HG03457 (cell line): ENCODE data around the gene ZNF577.
"Not testable (repeated sequence)": the region's sequence is repeated elsewhere in the genome, so short reads cannot be mapped to it uniquely, and the experiment has no call there.

Source experiments
- ATAC-seq: cut with Tn5 transposase; IDR thresholded peaks from one replicate; pipeline ENCODE4 v1.9.1; 2021; ENCODE audit warnings: moderate number of reproducible peaks; ENCODE audit not compliant: unreplicated experiment

The ZNF577 gene

GRCh38 chr19:51887522-51888498 lies at the start of gene ZNF577:
Gene ZNF577 (minus strand): TSS chr19:51887951. CDS start chr19:51880382, 7,569 bp downstream.
- no peak for ATAC-seq

DNA sequence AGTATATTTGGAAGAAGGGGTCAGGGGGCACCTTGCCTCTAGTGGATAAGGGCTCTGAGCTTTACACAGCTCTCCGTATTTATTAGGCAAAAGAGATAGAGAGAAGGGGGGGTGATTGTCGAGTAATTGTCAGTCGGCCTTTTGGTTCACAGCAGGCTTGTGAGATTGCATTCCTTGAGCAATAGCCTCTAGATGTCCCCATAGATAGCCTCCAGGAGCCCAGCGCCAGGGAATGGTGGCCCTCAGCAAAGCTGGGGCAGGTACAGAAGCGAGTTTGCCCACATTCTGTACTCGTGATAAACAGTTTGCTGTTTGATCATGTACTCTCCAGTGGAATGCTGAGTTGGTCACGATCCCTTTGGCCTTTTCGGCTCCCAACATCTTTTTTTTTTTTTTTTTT lies 44.2 kb upstream of the ZNF577 start:
- no peak for ATAC-seq

- no peak for ATAC-seq
Measured at GRCh38 chr19:51927859-51928258, 40.1 kb upstream of the ZNF577 start.

GRCh38 chr19:51926784-51927741 lies 39.3 kb upstream of the ZNF577 start, which contains the start of gene ZNF613:
Gene ZNF613 (plus strand): TSS chr19:51927472. CDS start chr19:51936221, 8,749 bp downstream.
- ATAC-seq: peak; percentile 88

- ATAC-seq: no peak
Measured at GRCh38 chr19:51926426-51926783, 38.7 kb upstream of the ZNF577 start.

DNA sequence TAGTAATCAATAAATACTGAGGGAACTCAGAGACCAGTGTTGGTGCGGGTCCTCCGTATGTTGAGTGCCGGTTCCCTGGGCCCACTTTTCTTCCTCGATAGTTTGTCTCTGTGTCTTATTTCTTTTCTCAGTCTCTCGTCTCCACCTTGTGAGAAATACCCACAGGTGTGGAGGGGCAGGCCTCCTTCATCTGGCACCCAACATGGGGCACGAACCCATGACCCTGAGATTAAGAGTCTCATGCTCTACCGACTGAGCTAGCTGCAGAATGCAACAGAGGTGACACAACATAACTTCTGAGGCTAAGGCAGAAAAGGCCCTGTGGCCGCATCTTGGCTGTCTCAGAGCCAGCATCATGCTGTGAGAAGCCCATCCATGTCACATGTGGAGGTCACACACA lies 34.2 kb upstream of the ZNF577 start:
- no peak for ATAC-seq

DNA sequence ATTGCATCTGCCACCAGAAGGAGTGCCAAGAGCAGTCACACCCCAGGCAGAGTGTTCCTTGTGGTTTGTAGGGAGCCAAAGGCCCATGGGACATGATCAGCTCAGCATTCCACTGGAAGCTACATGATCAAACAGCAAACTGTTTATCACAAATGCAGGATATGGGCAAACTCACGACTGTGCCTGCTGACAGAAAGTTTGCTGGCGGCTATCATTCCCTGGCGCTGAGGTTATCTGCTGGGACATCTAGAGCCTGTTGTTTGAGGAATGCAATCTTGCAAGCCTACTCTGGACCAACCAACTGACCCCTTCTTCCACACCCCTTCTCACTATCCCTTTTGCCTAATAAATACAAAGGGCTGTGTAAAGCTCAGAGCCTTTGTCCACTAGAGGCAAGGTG lies 31.9 kb upstream of the ZNF577 start:
- ATAC-seq: no peak

- ATAC-seq: no peak
Measured at GRCh38 chr19:51916167-51916566, 28.4 kb upstream of the ZNF577 start.

DNA sequence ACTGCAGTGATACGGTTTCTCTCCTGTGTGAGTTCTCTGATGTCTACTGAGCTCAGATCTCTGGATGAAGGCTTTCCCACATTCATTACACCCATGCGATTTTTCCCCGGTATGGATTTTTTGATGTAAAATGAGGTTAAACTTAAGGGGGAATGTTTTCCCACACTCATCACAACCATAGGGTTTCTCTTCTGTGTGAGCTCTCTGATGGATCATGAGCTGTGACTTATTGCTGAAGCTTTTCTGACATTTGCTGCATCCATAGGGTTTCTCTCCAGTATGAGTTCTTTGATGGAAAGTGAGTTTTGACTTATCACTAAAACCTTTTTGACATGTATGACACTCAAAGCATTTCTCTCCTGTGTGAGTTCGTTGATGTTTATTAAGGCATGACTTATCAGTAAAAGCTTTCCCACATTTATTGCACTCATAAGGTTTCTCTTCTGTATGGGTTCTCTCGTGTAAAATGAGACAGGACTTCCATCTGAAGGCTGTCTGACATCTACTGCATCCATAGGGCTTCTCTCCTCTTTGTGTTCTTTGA lies 27.6 kb upstream of the ZNF577 start:
- no peak for ATAC-seq

DNA sequence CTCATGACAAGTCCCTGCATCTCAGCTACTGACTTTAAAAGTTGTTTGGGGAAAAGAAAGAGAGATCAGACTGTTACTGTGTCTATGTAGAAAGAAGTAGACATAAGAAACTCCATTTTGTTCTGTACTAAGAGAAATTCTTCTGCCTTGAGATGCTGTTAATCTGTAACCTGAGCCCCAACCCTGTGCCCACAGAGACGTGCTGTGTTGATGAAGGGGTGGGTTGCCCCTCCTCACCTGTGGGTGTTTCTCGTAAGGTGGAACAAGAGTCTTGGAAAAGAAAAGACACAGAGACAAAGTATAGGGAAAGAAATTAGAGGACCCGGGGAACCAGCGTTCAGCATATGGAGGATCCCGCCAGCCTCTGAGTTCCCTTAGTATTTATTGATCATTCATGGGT lies 20.2 kb upstream of the ZNF577 start:
- ATAC-seq: not testable (repeated sequence)

DNA sequence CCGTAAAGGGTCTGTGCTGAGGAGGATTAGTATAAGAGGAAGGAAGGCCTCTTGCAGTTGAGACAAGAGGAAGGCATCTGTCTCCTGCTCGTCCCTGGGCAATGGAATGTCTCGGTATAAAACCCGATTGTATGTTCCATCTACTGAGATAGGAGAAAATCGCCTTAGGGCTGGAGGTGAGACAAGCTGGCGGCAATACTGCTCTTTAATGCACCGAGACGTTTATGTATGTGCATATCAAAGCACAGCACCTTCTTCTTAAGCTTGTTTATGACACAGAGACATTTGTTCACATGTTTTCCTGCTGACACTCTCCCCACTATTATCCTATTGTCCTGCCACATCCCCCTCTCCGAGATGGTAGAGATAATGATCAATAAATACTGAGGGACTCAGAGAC lies 18.4 kb upstream of the ZNF577 start:
- ATAC-seq: not testable (repeated sequence)

DNA sequence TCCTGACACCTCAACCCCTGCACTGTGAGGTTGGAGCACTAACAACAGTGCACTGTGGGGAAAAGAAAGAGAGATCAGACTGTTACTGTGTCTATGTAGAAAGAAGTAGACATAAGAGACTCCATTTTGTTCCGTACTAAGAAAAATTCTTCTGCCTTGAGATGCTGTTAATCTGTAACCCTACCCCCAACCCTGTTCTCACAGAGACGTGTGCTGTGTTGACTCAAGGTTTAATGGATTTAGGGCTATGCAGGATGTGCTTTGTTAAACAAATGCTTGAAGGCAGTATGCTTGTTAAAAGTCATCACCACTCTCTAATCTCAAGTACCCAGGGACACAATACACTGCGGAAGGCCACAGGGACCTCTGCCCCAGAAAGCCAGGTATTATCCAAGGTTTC lies 17.9 kb upstream of the ZNF577 start:
- ATAC-seq: not testable (repeated sequence)

DNA sequence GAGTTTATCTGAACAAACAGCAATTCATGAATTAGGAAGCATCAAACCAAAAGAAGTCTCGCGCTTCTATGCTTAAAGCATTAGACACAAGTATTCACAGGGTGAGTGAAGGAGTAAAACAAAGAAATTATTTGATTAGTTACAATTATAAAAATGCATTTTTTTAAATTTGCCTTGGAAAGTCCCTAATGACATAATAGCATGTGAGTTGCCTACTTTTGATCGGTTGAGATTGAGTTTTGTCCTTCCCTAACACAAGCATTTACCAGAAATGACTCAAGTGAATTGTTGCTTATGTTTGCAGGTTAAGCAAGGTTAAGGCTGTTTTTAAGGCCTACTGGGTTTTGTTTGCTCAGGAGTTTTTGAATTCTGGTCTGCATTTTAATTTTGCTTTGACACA lies 17.5 kb upstream of the ZNF577 start:
- no peak for ATAC-seq

DNA sequence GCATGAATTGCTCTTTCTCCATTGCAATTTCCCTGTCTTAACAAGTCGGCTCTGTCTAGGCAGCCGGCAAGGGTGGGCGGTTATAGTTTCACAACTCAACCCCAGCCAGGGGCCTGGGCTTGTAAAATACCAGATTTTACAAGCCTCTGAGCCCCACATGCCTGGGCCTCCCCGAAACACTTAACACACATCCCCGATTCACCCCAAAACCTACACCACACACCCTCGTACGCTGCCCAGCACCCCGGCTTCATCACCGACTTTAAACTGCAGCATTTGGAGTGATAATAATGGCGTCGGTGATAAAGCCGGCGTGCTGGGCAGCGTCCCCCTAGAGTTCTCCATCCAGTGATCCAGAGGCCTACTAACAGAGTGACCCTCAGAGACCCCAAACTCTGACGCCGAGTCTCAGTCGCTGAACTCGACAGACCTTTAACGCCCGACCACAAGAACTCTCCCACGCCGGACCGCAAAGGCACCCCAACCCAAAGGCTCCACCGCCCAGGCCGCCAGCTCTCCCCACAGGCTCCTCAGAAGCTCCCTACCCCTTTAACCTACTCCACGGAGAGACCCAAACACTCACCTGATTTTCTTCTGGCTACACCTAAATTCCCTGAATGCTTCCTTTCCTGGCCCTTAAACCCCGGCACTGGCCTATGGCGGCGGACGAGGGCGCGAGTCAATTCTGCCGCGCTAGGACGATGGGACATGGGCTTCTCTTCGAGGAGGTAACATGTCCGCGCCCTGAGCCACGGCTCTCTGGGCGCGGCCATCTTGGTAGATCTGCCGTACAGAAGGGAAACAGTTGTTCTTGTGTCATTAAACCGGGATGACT lies 16.8 kb upstream of the ZNF577 start, which contains the start of gene ZNF649:
Gene ZNF649, minus strand, starts transcription at position 687 of the 835 bp plus-strand sequence. CDS start 4,910 bp downstream, outside the sequence.
- no peak for ATAC-seq

GRCh38 chr19:51903192-51903591 lies 15.4 kb upstream of the ZNF577 start:
- no peak for ATAC-seq

DNA sequence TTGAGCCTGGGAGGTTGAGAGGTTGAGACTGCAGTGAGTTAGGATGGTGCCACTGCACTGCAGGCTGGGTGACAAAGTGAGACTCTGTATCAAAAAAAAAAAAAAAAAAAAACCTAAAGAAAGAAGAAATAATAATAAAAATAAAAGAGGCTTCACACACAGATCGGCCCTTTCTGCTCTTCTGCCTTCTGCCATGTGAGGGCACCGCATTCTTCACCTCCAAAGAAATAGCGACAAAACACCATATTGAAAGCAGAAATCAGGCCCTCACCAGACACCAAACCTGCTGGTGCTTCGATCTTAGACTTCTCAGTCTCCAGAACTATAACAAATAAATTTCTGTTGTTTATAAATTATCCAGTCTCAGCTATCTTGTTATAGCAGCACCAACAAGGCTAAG lies 14.1 kb upstream of the ZNF577 start:
- no peak for ATAC-seq

- ATAC-seq: no peak
Measured at GRCh38 chr19:51891193-51891747, 3.5 kb upstream of the ZNF577 start.

DNA sequence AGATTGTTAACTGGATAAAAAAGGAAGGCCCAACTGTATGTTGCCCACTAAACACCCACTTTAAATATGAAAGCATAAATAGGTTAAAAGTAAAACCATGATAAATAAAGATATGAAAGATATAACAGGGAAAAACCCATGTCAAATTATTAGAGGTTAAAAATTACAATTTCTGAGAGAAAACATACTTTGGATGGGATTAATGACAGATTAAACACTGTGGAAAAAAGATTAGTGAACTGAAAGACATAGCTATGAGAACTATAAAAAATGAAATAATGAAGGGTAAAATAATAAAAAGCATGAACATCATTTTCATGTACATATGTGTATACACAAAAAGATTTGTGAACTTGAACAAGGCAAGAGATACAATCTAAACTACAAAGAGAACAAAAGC lies 2.2 kb upstream of the ZNF577 start:
- no peak for ATAC-seq

DNA sequence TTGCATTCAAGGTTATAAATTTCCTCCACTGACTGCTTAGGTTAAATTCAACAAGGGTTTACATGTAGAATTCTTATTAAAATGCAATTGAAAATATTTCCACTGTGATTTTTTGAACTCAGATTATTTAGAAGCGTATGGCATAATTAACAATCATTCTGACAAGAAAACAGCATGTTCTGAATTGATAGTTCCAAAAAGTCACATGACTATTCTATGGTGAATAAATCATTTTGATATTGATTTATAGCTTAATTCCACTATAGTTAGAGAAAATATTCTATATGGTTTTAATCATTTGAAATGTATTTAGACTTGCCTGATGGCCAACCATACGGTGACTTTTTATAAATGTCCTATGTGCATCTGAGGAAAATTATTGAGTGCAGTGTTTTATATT lies 3.0 kb downstream of the ZNF577 start:
- no peak for ATAC-seq

DNA sequence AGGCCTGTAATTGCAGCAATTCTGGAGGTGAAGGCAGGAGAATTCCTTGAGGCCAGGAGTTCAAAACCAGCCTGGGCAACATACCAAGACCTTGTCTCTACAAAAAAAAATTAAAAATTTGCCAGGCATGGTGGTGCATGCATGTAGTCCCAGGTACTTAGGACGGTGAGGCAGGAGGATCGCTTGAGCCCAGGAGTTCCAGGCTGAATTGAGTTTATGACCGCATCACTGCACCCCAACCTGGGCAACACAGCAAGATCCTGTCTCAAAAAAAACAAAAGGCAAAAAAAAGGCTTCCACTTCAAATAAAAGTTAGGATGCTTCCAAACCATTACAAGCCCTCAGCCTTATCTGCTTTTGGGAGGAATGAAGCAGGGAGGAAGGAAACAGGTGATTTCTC lies 5.2 kb downstream of the ZNF577 start:
- no peak for ATAC-seq
